Parathyroid adenoma (tissue), 2 donors: ENCODE data around the gene NPHP1.

Source experiments
- H2AFZ ChIP-seq: fragments of 300-600 bp; sonication (generic); one replicate; pipeline ENCODE4 v1.7.0; 2017; ENCODE audit warnings: antibody characterized with exemption, mild to moderate bottlenecking
- H3K27ac ChIP-seq: fragments of 300-600 bp; sonication (generic); one replicate; pipeline ENCODE4 v1.7.0; 2017
- H3K27me3 ChIP-seq: fragments of 300-600 bp; sonication (generic); one replicate; pipeline ENCODE4 v1.7.0; 2017; ENCODE audit warnings: low read length; ENCODE audit not compliant: control insufficient read depth, insufficient read depth
- H3K36me3 ChIP-seq: fragments of 300-600 bp; sonication (generic); one replicate; pipeline ENCODE4 v1.7.0; 2017; ENCODE audit warnings: low read length; ENCODE audit not compliant: control insufficient read depth, insufficient read depth
- H3K4me1 ChIP-seq: fragments of 300-600 bp; sonication (generic); one replicate; pipeline ENCODE4 v1.7.0; 2017; ENCODE audit warnings: control low read depth
- H3K4me2 ChIP-seq: fragments of 300-600 bp; sonication (generic); one replicate; pipeline ENCODE4 v1.7.0; 2017; ENCODE audit warnings: low read length
- H3K4me3 ChIP-seq: fragments of 300-600 bp; sonication (generic); one replicate; pipeline ENCODE4 v1.7.0; 2017; ENCODE audit warnings: low read depth, low read length
- H3K79me2 ChIP-seq: fragments of 300-600 bp; sonication (generic); one replicate; pipeline ENCODE4 v1.7.0; 2017; ENCODE audit warnings: control low read depth
- H3K9ac ChIP-seq: fragments of 300-600 bp; sonication (generic); one replicate; pipeline ENCODE4 v1.7.0; 2017; ENCODE audit warnings: mild to moderate bottlenecking
- H3K9me3 ChIP-seq: fragments of 300-600 bp; sonication (generic); one replicate; pipeline ENCODE4 v1.7.0; 2017; ENCODE audit warnings: low read length; ENCODE audit not compliant: control insufficient read depth
- CTCF ChIP-seq: fragments of 300-600 bp; sonication (generic); IDR thresholded peaks from one replicate; pipeline ENCODE4 v1.7.0; 2017; ENCODE audit warnings: antibody characterized with exemption, mild to moderate bottlenecking
- donor health status: primary hyperparathyroidism.

Gene NPHP1

DNA sequence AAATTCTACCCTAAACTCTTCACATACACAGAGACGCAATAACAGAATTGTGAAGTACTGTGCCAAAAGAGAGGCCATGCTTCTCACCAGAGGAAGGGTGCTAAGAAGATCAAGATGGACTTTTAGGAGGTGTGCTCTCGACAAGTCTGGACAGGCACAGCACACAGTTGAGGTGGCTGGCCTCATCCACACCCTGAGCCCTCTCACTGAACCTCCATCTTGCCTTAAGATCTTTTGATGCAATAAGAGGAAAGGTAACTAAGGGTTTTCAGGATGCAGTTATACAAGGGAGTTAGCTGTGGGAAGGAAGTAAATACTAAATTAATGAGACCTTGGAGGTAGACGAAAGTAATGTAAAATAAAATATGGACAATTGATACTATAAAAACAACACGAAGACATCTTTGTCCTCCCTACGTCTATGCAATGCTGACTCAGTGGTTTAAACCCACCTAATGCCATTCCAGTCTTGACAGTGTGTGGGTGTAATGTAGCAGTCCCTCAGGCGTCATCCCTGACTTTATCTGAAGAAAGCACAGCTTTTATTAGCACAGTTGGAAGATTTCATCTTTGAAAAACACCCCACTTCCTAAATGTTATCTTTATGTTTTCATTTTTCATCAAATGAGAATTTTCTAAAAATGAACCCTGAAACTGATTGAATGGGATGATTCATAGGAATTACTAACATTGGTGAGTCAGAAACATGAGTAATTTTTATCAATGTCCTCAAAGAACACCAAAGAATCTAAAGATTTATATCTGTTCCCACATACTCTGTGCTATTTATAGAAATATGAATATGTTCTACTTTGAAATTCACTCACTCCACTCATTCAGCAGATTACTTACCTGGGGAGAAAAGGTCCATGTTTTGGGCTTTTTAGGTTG is 55.2 kb downstream of the NPHP1 start:
- no peak for TF ChIP-seq CTCF
- Histone ChIP-seq H3K36me3 (no peaks in the 10 kb centered on the region), H3K4me2 (no peak overlapping the region), H3K27ac (peak overlapping the region; percentile 65), H3K27me3 (no peaks in the 10 kb centered on the region), H3K4me1 (peaks cover 6% of the 10 kb centered on the region), H3K79me2 (no peaks in the 10 kb centered on the region), H3K9me3 (no peaks in the 10 kb centered on the region), H3K4me3 (no peak overlapping the region), H2AFZ (no peak overlapping the region), H3K9ac (no peak overlapping the region)

GRCh38 chr2:110146945-110147332 is 57.9 kb downstream of the NPHP1 start:
- Histone ChIP-seq H3K27me3 (no peaks in the 10 kb centered on the region), H3K79me2 (no peaks in the 10 kb centered on the region), H3K36me3 (no peaks in the 10 kb centered on the region), H3K4me3 (no peak overlapping the region), H3K4me1 (peaks cover 6% of the 10 kb centered on the region), H3K4me2 (no peak overlapping the region), H2AFZ (no peak overlapping the region), H3K9me3 (no peaks in the 10 kb centered on the region), H3K9ac (no peak overlapping the region), H3K27ac (no peak overlapping the region)
- TF ChIP-seq CTCF: no peak

DNA sequence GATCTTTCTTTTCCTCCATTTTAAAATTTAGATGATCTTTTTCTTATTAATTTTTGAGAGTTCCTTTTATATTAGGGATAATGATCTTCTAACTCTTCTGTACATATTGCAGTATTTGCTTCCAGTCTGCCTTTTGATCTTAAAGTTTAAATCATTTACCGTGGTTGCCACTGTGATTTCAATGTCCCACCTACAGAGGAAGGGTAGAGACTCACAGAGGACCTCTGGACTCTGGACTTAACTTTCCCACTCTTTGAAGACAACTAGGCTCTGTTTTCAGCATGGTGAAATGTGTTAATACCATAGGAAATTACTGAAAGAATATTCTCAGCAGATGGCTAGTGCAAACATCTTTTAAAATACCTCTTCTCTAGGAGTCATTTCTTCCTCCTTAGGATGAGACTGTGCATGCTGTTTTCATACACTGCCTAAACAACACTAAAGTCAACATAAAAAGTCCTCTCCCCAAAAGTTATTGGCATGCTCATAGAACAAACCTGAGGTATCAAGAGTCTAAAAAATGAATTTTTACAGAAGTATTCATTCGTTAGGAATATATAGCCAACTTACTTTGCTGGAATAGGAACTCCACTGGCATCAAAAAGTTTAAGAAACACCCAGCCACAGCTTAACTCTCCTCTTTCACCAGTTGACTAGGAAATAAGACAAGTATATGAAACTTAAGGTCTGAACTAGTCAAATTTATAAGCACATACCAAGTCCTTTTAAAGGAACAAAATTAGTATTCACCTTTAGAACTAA is 58.4 kb downstream of the NPHP1 start:
- H3K36me3 ChIP-seq: no peaks in the 10 kb centered on the region
- H3K27ac ChIP-seq: no peak overlapping the region
- H3K9me3 ChIP-seq: no peaks in the 10 kb centered on the region
- H3K4me1 ChIP-seq: peaks cover 6% of the 10 kb centered on the region
- H3K27me3 ChIP-seq: no peaks in the 10 kb centered on the region
- no peak overlapping the region for H3K9ac ChIP-seq
- no peak overlapping the region for H3K4me3 ChIP-seq
- H2AFZ ChIP-seq: no peak overlapping the region
- no peak for TF ChIP-seq CTCF
- H3K4me2 ChIP-seq: no peak overlapping the region
- H3K79me2 ChIP-seq: no peaks in the 10 kb centered on the region

DNA sequence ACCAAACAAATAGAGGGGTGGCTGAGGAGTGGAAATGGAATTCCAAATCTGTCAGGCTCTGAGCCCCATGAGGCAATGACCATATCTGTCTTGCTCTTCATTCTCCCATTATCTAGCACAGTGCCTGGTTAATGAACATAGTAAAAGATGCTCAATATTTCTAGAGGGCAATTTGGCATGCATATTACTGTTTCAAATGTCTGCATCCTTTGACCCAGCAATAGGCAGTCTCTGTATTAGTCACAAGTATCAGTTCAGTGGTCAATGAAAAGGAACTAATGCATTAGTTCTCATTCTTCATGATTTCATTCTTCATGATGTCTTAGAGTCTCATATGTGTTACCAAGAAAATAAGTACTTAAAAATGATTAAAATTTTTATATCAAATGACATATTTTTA is 60.8 kb downstream of the NPHP1 start:
- no peaks in the 10 kb centered on the region for H3K27me3 ChIP-seq
- TF ChIP-seq CTCF: no peak
- H3K4me2 ChIP-seq: no peak overlapping the region
- no peaks in the 10 kb centered on the region for H3K79me2 ChIP-seq
- no peaks in the 10 kb centered on the region for H3K9me3 ChIP-seq
- no peaks in the 10 kb centered on the region for H3K4me1 ChIP-seq
- H3K36me3 ChIP-seq: no peaks in the 10 kb centered on the region
- no peak overlapping the region for H3K9ac ChIP-seq
- H3K27ac ChIP-seq: no peak overlapping the region
- H3K4me3 ChIP-seq: no peak overlapping the region
- no peak overlapping the region for H2AFZ ChIP-seq
